SU-DHL-6 (cell line): ENCODE data around the gene KCNK1.

ENCODE experiments used
- EZH2phosphoT487 ChIP-seq: fragments of 200-600 bp; sonication (generic), shearing (Covaris generic); conservative IDR thresholded peaks from 2 replicates; pipeline ENCODE4 v1.6.1; 2018; ENCODE audit warnings: mild to moderate bottlenecking, antibody characterized with exemption, low read length, moderate library complexity, mixed read lengths
- TF ChIP-seq, protein P1 (sequence below): fragments of 200-600 bp; sonication (generic); IDR thresholded peaks from one replicate; pipeline ENCODE4 v1.5.1; 2017; ENCODE audit warnings: antibody characterized with exemption, mild to moderate bottlenecking, low read length, moderate library complexity; ENCODE audit not compliant: insufficient read depth, poor library complexity, severe bottlenecking

DNA sequence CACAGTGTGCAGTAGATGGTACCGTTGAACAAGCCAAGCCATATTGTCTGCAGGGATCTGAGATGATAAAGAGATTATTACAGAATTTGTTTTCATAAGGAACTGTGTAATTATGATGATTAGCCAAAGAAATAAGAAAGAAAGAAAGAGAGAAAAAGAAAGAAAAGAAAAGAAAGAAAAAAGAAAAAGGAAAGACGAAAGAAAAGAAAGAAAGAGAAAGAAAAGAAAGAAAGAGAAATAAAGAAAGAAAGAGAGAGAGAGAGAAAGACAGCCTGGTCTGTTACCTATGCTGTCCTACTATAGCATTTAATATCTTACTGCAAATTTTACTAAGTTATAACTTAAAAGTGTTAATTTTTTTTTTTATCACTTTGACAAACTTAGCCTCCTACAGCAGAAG, 43.6 kb downstream of the KCNK1 start:
- TF ChIP-seq, protein P1, sequence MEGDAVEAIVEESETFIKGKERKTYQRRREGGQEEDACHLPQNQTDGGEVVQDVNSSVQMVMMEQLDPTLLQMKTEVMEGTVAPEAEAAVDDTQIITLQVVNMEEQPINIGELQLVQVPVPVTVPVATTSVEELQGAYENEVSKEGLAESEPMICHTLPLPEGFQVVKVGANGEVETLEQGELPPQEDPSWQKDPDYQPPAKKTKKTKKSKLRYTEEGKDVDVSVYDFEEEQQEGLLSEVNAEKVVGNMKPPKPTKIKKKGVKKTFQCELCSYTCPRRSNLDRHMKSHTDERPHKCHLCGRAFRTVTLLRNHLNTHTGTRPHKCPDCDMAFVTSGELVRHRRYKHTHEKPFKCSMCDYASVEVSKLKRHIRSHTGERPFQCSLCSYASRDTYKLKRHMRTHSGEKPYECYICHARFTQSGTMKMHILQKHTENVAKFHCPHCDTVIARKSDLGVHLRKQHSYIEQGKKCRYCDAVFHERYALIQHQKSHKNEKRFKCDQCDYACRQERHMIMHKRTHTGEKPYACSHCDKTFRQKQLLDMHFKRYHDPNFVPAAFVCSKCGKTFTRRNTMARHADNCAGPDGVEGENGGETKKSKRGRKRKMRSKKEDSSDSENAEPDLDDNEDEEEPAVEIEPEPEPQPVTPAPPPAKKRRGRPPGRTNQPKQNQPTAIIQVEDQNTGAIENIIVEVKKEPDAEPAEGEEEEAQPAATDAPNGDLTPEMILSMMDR, result no peak
- TF ChIP-seq EZH2phosphoT487, result no peak
